Psoas muscle (tissue), 8 donors: Measurements from ENCODE around the gene KCNMA1. TPM values are rescaled to one million over a fixed set of nuclear protein-coding genes. Genes with fewer than 3 reads are reported as not detected.

Experiments used
- ATAC-seq, 4 donors: fragments of 200-7000 bp; cut with Tn5 transposase; one replicate each; pipeline ENCODE4 v1.9.1; 2020; ENCODE audit warnings: moderate library complexity in 3 of 4, mild to moderate bottlenecking in 2 of 4
- DNase-seq, 2 donors: peaks; one replicate each; pipeline ENCODE4 v3.0.0-alpha.2; 2020
- H3K27ac ChIP-seq: fragments of 200-600 bp; one replicate; pipeline ENCODE4 v1.8.0; 2022
- H3K27me3 ChIP-seq, 3 donors: fragments of 200-600 bp in 1 of 3; one replicate each; pipeline versions ENCODE4 v1.6.1 to v1.8.0; 2013 to 2022; ENCODE audit warnings: low read length in 2 of 3, mild to moderate bottlenecking in 2 of 3, moderate library complexity in 1 of 3; ENCODE audit not compliant: insufficient read depth in 3 of 3
- H3K36me3 ChIP-seq, 2 donors: fragments of 200-600 bp in 1 of 2; one replicate each; pipeline versions ENCODE4 v1.6.1 to v1.8.0; 2013 to 2022; ENCODE audit warnings: low read depth in 1 of 2, mild to moderate bottlenecking in 1 of 2, moderate library complexity in 1 of 2; ENCODE audit not compliant: insufficient read depth in 1 of 2
- H3K4me1 ChIP-seq: fragments of 200-600 bp; one replicate; pipeline ENCODE4 v1.8.0; 2022
- H3K4me3 ChIP-seq: fragments of 200-600 bp; one replicate; pipeline ENCODE4 v1.8.0; 2022; ENCODE audit warnings: mild to moderate bottlenecking
- H3K9me3 ChIP-seq: fragments of 200-600 bp; one replicate; pipeline ENCODE4 v1.8.0; 2022
- WGBS, 3 donors: extraction: QIAGEN DNeasy Blood & Tissue Kit; methylation state at CpG; one replicate each; pipeline versions ENCODE4 v1.1.6 to v1.1.7; 2013; 5-methylcytosine and 5-hydroxymethylcytosine counted together
- intact Hi-C, 2 donors: fragments of 100-400 bp; cut with DNase I; formaldehyde crosslinking; loops; one replicate each; pipeline versions ENCODE4 v1.11.0 to v1.14.2; 2022
- polyA plus RNA-seq, 3 donors: library from polyadenylated mRNA; stranded (reverse); fragments of 200-250 nt; gene quantifications; one replicate each; pipeline ENCODE4 v1.2.3, GENCODE V29; 2013
- total RNA-seq, 4 donors: library from RNA; stranded (reverse); fragmentation: NEBNext Ultra II Directional in 2 of 4; extraction: Animal tissue kit (Norgen Biotek cat#: 25700) in 2 of 4; gene quantifications; one replicate each; pipeline versions ENCODE4 v1.2.1 to v1.2.4, GENCODE V29; 2021 to 2023
- TF ChIP-seq, protein P1 (sequence below): fragments of 200-600 bp; IDR thresholded peaks from one replicate; pipeline ENCODE4 v1.8.0; 2022; ENCODE audit warnings: antibody characterized with exemption
- donor health status: healthy with polysubstance abuse.
- donor health status: DM: no; HTN: no; CAD: no; lungs with moderate emphysema.
- donor health status: Bipolar disorder and iron deficiency.
- donor health status: healthy.
- donor health status: DM: yes; HTN: yes; CAD: no.
- donor health status: DM: no; HTN: no; CAD: no.
- donor health status: DM: no; HTN: no; CAD: no.
- donor health status: DM: yes; HTN: yes; CAD: no.

The KCNMA1 gene
- total and polyA plus RNA-seq, 7 donors, result 7.9 to 53.0 (median 41.9) TPM

DNA sequence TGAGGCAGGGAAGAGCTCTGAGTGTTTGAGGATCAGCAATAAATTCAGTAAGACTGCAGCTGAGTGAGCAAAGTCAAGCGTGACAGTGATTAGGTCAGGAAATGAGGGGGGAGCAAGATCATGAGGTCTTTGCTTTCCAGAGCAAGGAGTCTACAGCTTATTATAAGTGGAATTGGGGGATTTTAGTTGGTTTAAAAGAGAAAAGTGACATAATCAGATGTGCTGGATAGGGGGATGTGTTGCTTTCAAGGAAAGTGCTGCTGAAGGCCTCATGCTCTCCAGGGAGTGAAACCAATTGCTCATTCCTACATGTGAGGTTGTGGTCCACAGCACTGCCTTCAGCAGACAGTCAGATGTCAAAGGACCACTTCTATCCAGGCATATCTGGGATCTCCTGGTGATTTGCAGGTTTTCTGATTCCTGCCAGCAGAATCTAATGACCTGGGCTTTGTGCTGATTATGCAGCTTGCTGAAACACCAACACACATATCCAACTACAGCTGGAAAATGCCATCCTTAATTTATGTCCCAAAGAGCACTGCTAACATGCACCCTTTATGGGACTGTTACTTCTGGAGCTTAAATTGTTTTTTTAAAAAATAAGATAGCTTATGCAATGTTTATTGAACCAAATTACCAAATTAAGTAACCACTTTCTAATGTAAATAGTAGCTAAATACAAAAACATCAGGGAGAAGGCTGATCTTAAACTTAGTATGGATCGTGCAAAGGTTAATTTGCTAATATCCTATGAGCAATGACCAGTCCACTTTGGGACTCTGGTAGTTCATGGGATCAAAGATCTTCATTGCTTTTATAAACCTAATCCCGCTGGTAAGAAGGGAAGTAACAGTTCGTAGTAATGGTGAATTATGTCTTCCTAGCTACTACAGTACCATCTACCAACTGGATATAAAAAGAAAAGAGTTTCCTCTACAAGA lies 607.6 kb downstream of the KCNMA1 start:
- Histone ChIP-seq H3K27ac (no peak overlapping the region), H3K27me3 (no peaks in the 10 kb centered on the region), H3K4me1 (no peaks in the 10 kb centered on the region), H3K36me3 (no peaks in the 10 kb centered on the region), H3K9me3 (no peaks in the 10 kb centered on the region), H3K4me3 (no peak overlapping the region)
- DNase-seq (no peak), ATAC-seq (no peak)
- 84 to 85% (median 85%) methylated on average over 4 of the region's 4 CpGs for WGBS, 3 donors
- TF ChIP-seq, protein P1, sequence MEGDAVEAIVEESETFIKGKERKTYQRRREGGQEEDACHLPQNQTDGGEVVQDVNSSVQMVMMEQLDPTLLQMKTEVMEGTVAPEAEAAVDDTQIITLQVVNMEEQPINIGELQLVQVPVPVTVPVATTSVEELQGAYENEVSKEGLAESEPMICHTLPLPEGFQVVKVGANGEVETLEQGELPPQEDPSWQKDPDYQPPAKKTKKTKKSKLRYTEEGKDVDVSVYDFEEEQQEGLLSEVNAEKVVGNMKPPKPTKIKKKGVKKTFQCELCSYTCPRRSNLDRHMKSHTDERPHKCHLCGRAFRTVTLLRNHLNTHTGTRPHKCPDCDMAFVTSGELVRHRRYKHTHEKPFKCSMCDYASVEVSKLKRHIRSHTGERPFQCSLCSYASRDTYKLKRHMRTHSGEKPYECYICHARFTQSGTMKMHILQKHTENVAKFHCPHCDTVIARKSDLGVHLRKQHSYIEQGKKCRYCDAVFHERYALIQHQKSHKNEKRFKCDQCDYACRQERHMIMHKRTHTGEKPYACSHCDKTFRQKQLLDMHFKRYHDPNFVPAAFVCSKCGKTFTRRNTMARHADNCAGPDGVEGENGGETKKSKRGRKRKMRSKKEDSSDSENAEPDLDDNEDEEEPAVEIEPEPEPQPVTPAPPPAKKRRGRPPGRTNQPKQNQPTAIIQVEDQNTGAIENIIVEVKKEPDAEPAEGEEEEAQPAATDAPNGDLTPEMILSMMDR, result no peak
- intact Hi-C loops, result no loop called here

DNA sequence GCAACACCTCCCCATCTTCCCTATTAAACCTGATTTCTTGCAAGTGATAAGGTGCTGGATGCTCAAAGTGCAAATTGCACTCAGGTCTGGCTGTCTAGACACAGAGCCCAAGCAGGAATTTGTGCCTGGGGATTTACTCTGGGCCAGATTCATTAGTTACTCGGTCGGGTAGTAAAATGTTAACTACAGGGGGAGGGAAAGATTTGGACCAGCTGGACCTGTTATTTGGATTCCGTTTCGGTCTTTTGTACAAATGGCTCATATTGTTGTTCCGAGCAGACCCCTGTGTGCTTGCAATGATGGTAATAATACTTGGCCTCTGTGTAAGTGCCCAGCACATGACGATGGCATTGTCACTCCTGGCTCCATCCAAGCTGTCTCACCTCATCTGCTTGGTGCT lies 609.6 kb downstream of the KCNMA1 start:
- Histone ChIP-seq H3K9me3 (no peaks in the 10 kb centered on the region), H3K27me3 (no peaks in the 10 kb centered on the region), H3K4me1 (no peaks in the 10 kb centered on the region), H3K4me3 (no peak overlapping the region), H3K36me3 (no peaks in the 10 kb centered on the region), H3K27ac (no peak overlapping the region)
- intact Hi-C loops, result no loop called here
- 69 to 72% (median 70%) methylated on average over 6 of the region's 6 CpGs for WGBS, 3 donors
- ATAC-seq, result no peak
- TF ChIP-seq, protein P1, result no peak
- DNase-seq, result no peak

DNA sequence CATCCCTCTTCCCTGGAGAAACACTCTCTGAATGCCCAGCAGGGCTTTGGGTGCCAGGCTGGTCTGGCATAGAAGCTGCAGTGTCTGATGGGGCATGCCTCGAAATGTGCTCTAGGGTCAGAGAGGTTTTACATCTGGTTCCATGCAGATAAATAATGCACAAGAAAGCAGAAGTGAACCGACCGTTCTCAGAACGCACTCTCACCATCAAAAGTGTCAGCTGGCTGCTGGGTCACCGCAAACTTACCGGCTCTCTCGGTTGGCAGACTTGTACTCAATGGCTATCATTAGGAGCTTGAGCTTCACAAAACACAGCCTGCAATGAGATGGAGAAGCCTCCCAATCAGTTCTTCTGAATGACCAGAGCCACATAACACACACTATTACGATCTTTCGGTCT lies 610.0 kb downstream of the KCNMA1 start:
- Histone ChIP-seq H3K36me3 (no peaks in the 10 kb centered on the region), H3K9me3 (no peaks in the 10 kb centered on the region), H3K4me3 (no peak overlapping the region), H3K4me1 (no peaks in the 10 kb centered on the region), H3K27ac (no peak overlapping the region), H3K27me3 (no peaks in the 10 kb centered on the region)
- ATAC-seq (no peak), DNase-seq (no peak)
- intact Hi-C loops, result no loop called here
- TF ChIP-seq, protein P1, result no peak
- WGBS, 3 donors, result 84 to 89% (median 85%) methylated on average over 9 of the region's 9 CpGs

DNA sequence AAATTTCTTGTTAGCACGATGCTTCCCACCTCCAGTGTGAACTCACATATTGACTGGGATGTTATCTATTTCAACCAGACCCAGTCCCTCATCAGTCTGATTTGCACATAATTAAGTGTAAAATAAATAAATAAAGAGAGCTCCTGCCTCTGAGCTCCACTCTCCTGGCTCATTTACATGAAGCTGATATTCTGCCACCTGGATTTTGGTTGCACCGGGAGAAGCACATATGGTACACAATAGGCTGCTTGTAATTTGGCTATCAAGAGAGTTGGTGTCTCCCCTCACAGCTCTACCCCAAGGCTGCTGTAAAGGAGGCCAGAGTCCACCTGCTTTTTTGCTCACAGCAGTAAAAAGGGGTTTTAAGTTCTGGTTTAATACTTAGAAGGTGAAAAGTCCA lies 610.5 kb downstream of the KCNMA1 start:
- Histone ChIP-seq H3K4me1 (no peaks in the 10 kb centered on the region), H3K9me3 (no peaks in the 10 kb centered on the region), H3K27me3 (no peaks in the 10 kb centered on the region), H3K27ac (no peak overlapping the region), H3K4me3 (no peak overlapping the region), H3K36me3 (no peaks in the 10 kb centered on the region)
- ATAC-seq (no peak), DNase-seq (no peak)
- whole genome bisulfite sequencing, 3 donors, result 77 to 91% (median 79%) methylated on average over 2 of the region's 2 CpGs
- TF ChIP-seq, protein P1, result no peak
- intact Hi-C loops, result no loop called here
